ENCODE measurements around the gene NLRC3. TPM values are rescaled to one million over a fixed set of nuclear protein-coding genes. Genes with fewer than 3 reads are reported as not detected.

Gene NLRC3
- total RNA-seq, 1 experiment from 2014 or later = not detected

GRCh38 chr16:3495176-3495575 is 82.0 kb downstream of the NLRC3 start, which contains the start of gene C16orf90:
Gene C16orf90 (minus strand): TSS chr16:3495489. CDS start chr16:3495421, 68 bp downstream.
- H3K4me3 ChIP-seq (ENCODE audit: low read length) = no peak within 1 kb of the TSS
- intact Hi-C loops (cut with micrococcal nuclease) = no loop called here
- H3K36me3 ChIP-seq (ENCODE audit: low read depth, low read length) = no peaks in the 10 kb centered on the region
- H3K9me2 ChIP-seq (replicated peaks; ENCODE audit: low read length) = no peaks in the 10 kb centered on the region
- no peak within 1 kb of the TSS for H2AFZ ChIP-seq (ENCODE audit: low read length)
- POLR2A ChIA-PET (ENCODE audit: unreplicated experiment) = no interaction called here
- H3K27me3 ChIP-seq (ENCODE audit: low read length) = no peaks in the 10 kb centered on the region
- H3K27ac ChIP-seq (ENCODE audit: low read length) = no peak within 1 kb of the TSS
- no peaks in the 10 kb centered on the region for H3K79me2 ChIP-seq (ENCODE audit: low read length)
- H3K4me2 ChIP-seq (ENCODE audit: low read length) = no peak within 1 kb of the TSS
- BruUV-seq (replicated peaks) = no TSS peak
- H3F3A ChIP-seq (ENCODE audit: low read length, unreplicated experiment) = no peaks in the 10 kb centered on the region
- CTCF ChIA-PET = no interaction called here
- DNase-seq = no peak
- H4K20me1 ChIP-seq (ENCODE audit: low read length) = no peaks in the 10 kb centered on the region
- H3K4me1 ChIP-seq (ENCODE audit: insufficient read depth, low read length) = no peaks in the 10 kb centered on the region
- ATAC-seq = no peak
- H3K9me3 ChIP-seq (ENCODE audit: low read length) = no peaks in the 10 kb centered on the region
- TF ChIP-seq EZH2phosphoT487 (IDR thresholded peaks at IDR 0.05; ENCODE audit: borderline replicate concordance, low read length) (no peak), EZH2 (IDR thresholded peaks at IDR 0.05; ENCODE audit: low read length, unreplicated experiment) (no peak), CTCF (conservative IDR thresholded peaks at IDR 0.05; ENCODE audit: low read depth, low read length) (no peak)
- H3K9ac ChIP-seq (ENCODE audit: low read length) = no peak within 1 kb of the TSS

DNA sequence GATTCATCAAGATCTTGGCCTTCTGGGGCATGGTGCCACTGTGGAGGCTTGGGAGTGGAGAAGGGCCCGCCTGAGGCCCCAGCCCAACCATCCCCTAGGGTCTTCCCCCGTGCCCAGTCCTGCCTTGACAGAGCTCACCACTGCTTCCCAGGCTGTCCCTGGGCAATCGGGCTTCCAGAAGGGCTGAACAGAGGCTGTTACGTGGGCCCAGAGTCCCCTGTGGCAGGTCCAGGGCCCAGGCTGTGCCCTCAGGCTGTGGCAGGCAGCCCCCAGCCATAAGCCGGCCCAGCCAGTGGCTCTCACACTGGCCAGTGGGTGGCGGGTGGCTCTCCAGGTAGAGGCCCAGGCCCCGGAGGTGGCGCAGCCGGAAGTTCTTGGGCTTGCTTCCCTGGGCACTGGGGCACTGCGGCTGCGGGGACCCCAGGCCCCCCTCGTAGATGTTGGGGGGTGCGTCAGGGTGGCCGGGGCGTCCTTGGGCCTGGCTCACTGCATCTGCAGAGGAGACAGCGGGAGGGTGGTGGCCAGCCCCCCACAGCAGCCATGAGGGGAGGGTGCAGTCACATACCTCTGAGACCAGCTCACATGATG is 82.7 kb downstream of the NLRC3 start:
- POLR2A ChIA-PET (ENCODE audit: unreplicated experiment) = no interaction called here
- Histone ChIP-seq H3K27me3 (ENCODE audit: low read length) (no peaks in the 10 kb centered on the region), H2AFZ (ENCODE audit: low read length) (no peak overlapping the region), H3F3A (ENCODE audit: low read length, unreplicated experiment) (no peaks in the 10 kb centered on the region), H3K4me3 (ENCODE audit: low read length) (no peak overlapping the region), H3K9ac (ENCODE audit: low read length) (no peak overlapping the region), H3K4me2 (ENCODE audit: low read length) (no peak overlapping the region), H3K36me3 (ENCODE audit: low read depth, low read length) (no peaks in the 10 kb centered on the region), H3K4me1 (ENCODE audit: insufficient read depth, low read length) (no peaks in the 10 kb centered on the region), H3K9me3 (ENCODE audit: low read length) (no peaks in the 10 kb centered on the region), H3K9me2 (replicated peaks; ENCODE audit: low read length) (no peaks in the 10 kb centered on the region), H3K79me2 (ENCODE audit: low read length) (no peaks in the 10 kb centered on the region), H4K20me1 (ENCODE audit: low read length) (no peaks in the 10 kb centered on the region), H3K27ac (ENCODE audit: low read length) (no peak overlapping the region)
- DNase-seq (no peak), ATAC-seq (no peak)
- CTCF ChIA-PET = no interaction called here
- intact Hi-C loops (cut with micrococcal nuclease) = no loop called here
- TF ChIP-seq CTCF (conservative IDR thresholded peaks at IDR 0.05; ENCODE audit: low read depth, low read length) (no peak), EZH2phosphoT487 (IDR thresholded peaks at IDR 0.05; ENCODE audit: borderline replicate concordance, low read length) (no peak), EZH2 (IDR thresholded peaks at IDR 0.05; ENCODE audit: low read length, unreplicated experiment) (no peak)
- no TSS peak for BruUV-seq (replicated peaks)

DNA sequence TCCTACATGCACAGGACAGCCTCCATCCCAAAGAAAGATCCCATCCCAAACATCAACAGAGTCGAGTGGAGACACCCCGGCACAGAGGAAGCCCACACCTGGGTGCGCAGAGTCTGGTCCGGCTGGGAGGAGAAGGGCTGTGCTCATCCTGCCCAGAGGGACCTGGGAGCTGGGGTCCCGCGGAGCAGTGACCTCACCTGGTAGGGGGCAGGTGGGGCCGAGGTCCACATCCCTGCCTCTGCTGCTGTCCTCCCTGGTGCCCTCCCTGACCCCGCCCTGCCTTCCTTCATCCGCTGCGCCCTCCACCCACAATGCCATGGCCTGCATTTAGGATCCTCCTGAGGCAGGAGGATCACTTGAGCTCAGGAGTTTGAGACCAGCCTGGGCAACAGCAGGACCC is 84.8 kb downstream of the NLRC3 start:
- H3K27me3 ChIP-seq (ENCODE audit: low read length) = no peaks in the 10 kb centered on the region
- H3K79me2 ChIP-seq (ENCODE audit: low read length) = no peaks in the 10 kb centered on the region
- H3K4me1 ChIP-seq (ENCODE audit: insufficient read depth, low read length) = no peaks in the 10 kb centered on the region
- H3F3A ChIP-seq (ENCODE audit: low read length, unreplicated experiment) = no peaks in the 10 kb centered on the region
- ChIA-PET POLR2A (ENCODE audit: unreplicated experiment) (no interaction called here), CTCF (no interaction called here)
- H3K9ac ChIP-seq (ENCODE audit: low read length) = no peak overlapping the region
- no peaks in the 10 kb centered on the region for H3K36me3 ChIP-seq (ENCODE audit: low read depth, low read length)
- ATAC-seq = no peak
- H3K27ac ChIP-seq (ENCODE audit: low read length) = no peak overlapping the region
- BruUV-seq (replicated peaks) = no TSS peak
- no peaks in the 10 kb centered on the region for H3K9me2 ChIP-seq (replicated peaks; ENCODE audit: low read length)
- H4K20me1 ChIP-seq (ENCODE audit: low read length) = no peaks in the 10 kb centered on the region
- no peak overlapping the region for H2AFZ ChIP-seq (ENCODE audit: low read length)
- H3K4me2 ChIP-seq (ENCODE audit: low read length) = no peak overlapping the region
- no peaks in the 10 kb centered on the region for H3K9me3 ChIP-seq (ENCODE audit: low read length)
- intact Hi-C loops (cut with micrococcal nuclease) = no loop called here
- no peak for DNase-seq
- no peak overlapping the region for H3K4me3 ChIP-seq (ENCODE audit: low read length)
- TF ChIP-seq EZH2 (IDR thresholded peaks at IDR 0.05; ENCODE audit: low read length, unreplicated experiment) (no peak), EZH2phosphoT487 (IDR thresholded peaks at IDR 0.05; ENCODE audit: borderline replicate concordance, low read length) (no peak), CTCF (conservative IDR thresholded peaks at IDR 0.05; ENCODE audit: low read depth, low read length) (no peak)

All from PC-3 (cell line).